C4-2B (cell line): ENCODE data around the gene TWIST1.

Source experiments
- CTCF ChIP-seq: fragments of 450-650 bp; conservative IDR thresholded peaks from 2 replicates; pipeline ENCODE4 v1.5.1; 2017; ENCODE audit warnings: mild to moderate bottlenecking
- ZFX ChIP-seq: fragments of 450-650 bp; IDR thresholded peaks from 2 replicates; pipeline ENCODE4 v1.6.1; 2017

- no peak for TF ChIP-seq CTCF
- TF ChIP-seq ZFX: no peak
Measured at GRCh38 chr7:19109000-19109946, 8.2 kb downstream of the TWIST1 start.
